Smooth muscle cell (in vitro differentiated cells): ENCODE measurements around the gene METTL16. TPM values are rescaled to one million over a fixed set of nuclear protein-coding genes. Genes with fewer than 3 reads are reported as not detected.
"Not testable (repeated sequence)": the region's sequence is repeated elsewhere in the genome, so short reads cannot be mapped to it uniquely, and the experiment has no call there.

Experiments
- DNase-seq: peaks from one replicate; lab custom pipeline; 2025; ENCODE audit not compliant: unreplicated experiment; lab: John Stamatoyannopoulos, UW
- H2AFZ ChIP-seq: fragments of 200-600 bp; sonication (generic); 2 replicates; pipeline ENCODE4 v1.6.0; 2016; ENCODE audit warnings: antibody characterized with exemption, low read depth, mild to moderate bottlenecking
- H3F3A ChIP-seq: fragments of 200-600 bp; sonication (generic); 2 replicates; pipeline ENCODE4 v1.6.0; 2017; ENCODE audit warnings: antibody characterized with exemption, low read depth
- H3K27ac ChIP-seq: fragments of 200-600 bp; sonication (generic); 2 replicates; pipeline ENCODE4 v1.5.1; 2016; ENCODE audit warnings: low read depth, mild to moderate bottlenecking
- H3K27me3 ChIP-seq: fragments of 200-600 bp; sonication (generic); 2 replicates; pipeline ENCODE4 v1.6.1; 2016; ENCODE audit warnings: low read depth, mild to moderate bottlenecking
- H3K36me3 ChIP-seq: fragments of 200-600 bp; sonication (generic); 2 replicates; pipeline ENCODE4 v1.5.1; 2016; ENCODE audit warnings: low read depth
- H3K4me1 ChIP-seq: fragments of 200-600 bp; sonication (generic); 2 replicates; pipeline ENCODE4 v1.5.1; 2016; ENCODE audit warnings: low read depth
- H3K4me2 ChIP-seq: fragments of 200-600 bp; sonication (generic); 2 replicates; pipeline ENCODE4 v1.6.0; 2016; ENCODE audit warnings: mild to moderate bottlenecking
- H3K4me3 ChIP-seq: fragments of 200-600 bp; sonication (generic); 2 replicates; pipeline ENCODE4 v1.5.1; 2016; ENCODE audit warnings: mild to moderate bottlenecking
- H3K79me2 ChIP-seq: fragments of 200-600 bp; sonication (generic); 2 replicates; pipeline ENCODE4 v1.6.0; 2016; ENCODE audit warnings: low read depth, mild to moderate bottlenecking
- H3K9ac ChIP-seq: fragments of 200-600 bp; sonication (generic); 2 replicates; pipeline ENCODE4 v1.6.0; 2016; ENCODE audit warnings: low read depth
- H3K9me3 ChIP-seq: fragments of 200-600 bp; sonication (generic); replicated peaks from 2 replicates; pipeline ENCODE4 v1.5.1; 2016; ENCODE audit warnings: low read depth
- H4K20me1 ChIP-seq: fragments of 200-600 bp; sonication (generic); 2 replicates; pipeline ENCODE4 v1.6.0; 2016; ENCODE audit warnings: low read depth
- WGBS: methylation state at CpG from one replicate; pipeline ENCODE4 v1.1.7; 2016; ENCODE audit warnings: low lambda C conversion rate; 5-methylcytosine and 5-hydroxymethylcytosine counted together
- polyA plus RNA-seq: library from polyadenylated mRNA; unstranded; fragments of >200 nt; fragmentation: Nextera tagmentation; extraction: Ambion mirVana; gene quantifications from 2 replicates; pipeline ENCODE4 v1.2.1, GENCODE V29; 2016
- total RNA-seq: library from RNA; depleted of rRNA; stranded (reverse); fragments of >200 nt; gene quantifications from 2 replicates; pipeline ENCODE4 v1.2.3, GENCODE V29; 2014
- TF ChIP-seq, protein P1 (sequence below): fragments of 200-600 bp; sonication (generic); IDR thresholded peaks from 2 replicates; pipeline ENCODE4 v1.5.1; 2017; ENCODE audit warnings: borderline replicate concordance, mild to moderate bottlenecking, antibody characterized with exemption; ENCODE audit not compliant: insufficient read depth, poor library complexity, severe bottlenecking

METTL16 gene
- total and polyA plus RNA-seq, 2 experiments from 2014 or later: 16.8 to 27.4 TPM

GRCh38 chr17:2487306-2487705 is 24.4 kb downstream of the METTL16 start:
- no peak overlapping the region for H3K27ac ChIP-seq
- WGBS: 72% methylated on average over 6 of the region's 6 CpGs
- no peaks in the 10 kb centered on the region for H3K9me3 ChIP-seq

GRCh38 chr17:2486709-2487108 is 25.0 kb downstream of the METTL16 start:
- H3F3A ChIP-seq, H3K9me3 ChIP-seq, H3K4me2 ChIP-seq, H3K27ac ChIP-seq, H3K9ac ChIP-seq, H2AFZ ChIP-seq, H3K27me3 ChIP-seq, DNase-seq, H3K4me3 ChIP-seq, H3K36me3 ChIP-seq: not testable (repeated sequence)
- peaks cover 12% of the 10 kb centered on the region for H3K4me1 ChIP-seq
- H4K20me1 ChIP-seq: peaks cover 84% of the 10 kb centered on the region
- 95% methylated on average over 4 of the region's 4 CpGs for WGBS
- H3K79me2 ChIP-seq: peaks cover 31% of the 10 kb centered on the region

More at GRCh38 chr17:2487306-2487705, 24.4 kb downstream of the METTL16 start:
- TF ChIP-seq, protein P1, sequence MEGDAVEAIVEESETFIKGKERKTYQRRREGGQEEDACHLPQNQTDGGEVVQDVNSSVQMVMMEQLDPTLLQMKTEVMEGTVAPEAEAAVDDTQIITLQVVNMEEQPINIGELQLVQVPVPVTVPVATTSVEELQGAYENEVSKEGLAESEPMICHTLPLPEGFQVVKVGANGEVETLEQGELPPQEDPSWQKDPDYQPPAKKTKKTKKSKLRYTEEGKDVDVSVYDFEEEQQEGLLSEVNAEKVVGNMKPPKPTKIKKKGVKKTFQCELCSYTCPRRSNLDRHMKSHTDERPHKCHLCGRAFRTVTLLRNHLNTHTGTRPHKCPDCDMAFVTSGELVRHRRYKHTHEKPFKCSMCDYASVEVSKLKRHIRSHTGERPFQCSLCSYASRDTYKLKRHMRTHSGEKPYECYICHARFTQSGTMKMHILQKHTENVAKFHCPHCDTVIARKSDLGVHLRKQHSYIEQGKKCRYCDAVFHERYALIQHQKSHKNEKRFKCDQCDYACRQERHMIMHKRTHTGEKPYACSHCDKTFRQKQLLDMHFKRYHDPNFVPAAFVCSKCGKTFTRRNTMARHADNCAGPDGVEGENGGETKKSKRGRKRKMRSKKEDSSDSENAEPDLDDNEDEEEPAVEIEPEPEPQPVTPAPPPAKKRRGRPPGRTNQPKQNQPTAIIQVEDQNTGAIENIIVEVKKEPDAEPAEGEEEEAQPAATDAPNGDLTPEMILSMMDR: no peak
- H3K27me3 ChIP-seq: no peaks in the 10 kb centered on the region
- H4K20me1 ChIP-seq: peaks cover 80% of the 10 kb centered on the region
- no peak overlapping the region for H3K4me3 ChIP-seq
- no peak overlapping the region for H3K9ac ChIP-seq
- DNase-seq: no peak
- peaks cover 31% of the 10 kb centered on the region for H3K79me2 ChIP-seq
- peaks cover 12% of the 10 kb centered on the region for H3K4me1 ChIP-seq
- H3K36me3 ChIP-seq: no peaks in the 10 kb centered on the region
- no peak overlapping the region for H3K4me2 ChIP-seq
- H2AFZ ChIP-seq: no peak overlapping the region
- H3F3A ChIP-seq: no peaks in the 10 kb centered on the region

DNA sequence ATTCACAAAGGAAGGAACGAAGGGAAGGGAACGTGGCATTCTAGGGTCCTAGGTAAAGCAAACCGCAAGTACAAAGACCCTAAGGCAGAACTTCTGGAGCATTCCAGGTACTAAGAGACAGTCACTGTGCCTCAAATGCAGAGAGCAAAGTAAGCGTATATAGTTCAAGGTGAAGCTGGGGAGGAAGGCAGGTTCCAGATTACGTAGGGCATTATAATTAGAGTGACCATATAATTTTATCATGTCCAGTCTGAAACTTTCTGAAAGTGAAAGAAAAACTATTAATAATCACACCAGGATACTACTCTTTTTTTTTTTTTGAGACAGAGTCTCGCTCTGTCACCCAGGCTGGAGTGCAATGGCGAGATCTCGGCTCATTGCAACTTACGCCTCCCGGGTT is 25.7 kb downstream of the METTL16 start:
- Histone ChIP-seq H3K4me2 (no peak overlapping the region), H3K9ac (no peak overlapping the region), H3K27ac (no peak overlapping the region), H3F3A (no peaks in the 10 kb centered on the region), H3K9me3 (no peaks in the 10 kb centered on the region), H2AFZ (no peak overlapping the region), H3K4me1 (peaks cover 8% of the 10 kb centered on the region), H3K27me3 (no peaks in the 10 kb centered on the region), H3K36me3 (no peaks in the 10 kb centered on the region), H3K4me3 (no peak overlapping the region), H4K20me1 (peaks cover 91% of the 10 kb centered on the region), H3K79me2 (peaks cover 31% of the 10 kb centered on the region)
- DNase-seq: no peak
- TF ChIP-seq, protein P1: no peak
- whole genome bisulfite sequencing: 92% methylated on average over 10 of the region's 10 CpGs

- Histone ChIP-seq H3K79me2 (peaks cover 31% of the 10 kb centered on the region), H3K4me1 (peaks cover 5% of the 10 kb centered on the region), H3K9me3 (no peaks in the 10 kb centered on the region), H2AFZ (no peak overlapping the region), H3K4me3 (no peak overlapping the region), H3K27ac (no peak overlapping the region), H3F3A (no peaks in the 10 kb centered on the region), H3K36me3 (no peaks in the 10 kb centered on the region), H3K9ac (no peak overlapping the region), H3K27me3 (no peaks in the 10 kb centered on the region), H3K4me2 (no peak overlapping the region), H4K20me1 (peaks cover 94% of the 10 kb centered on the region)
- TF ChIP-seq, protein P1: no peak
- DNase-seq: no peak
- 96% methylated on average over 5 of the region's 5 CpGs for WGBS
These were observed 26.1 kb downstream of the METTL16 start for GRCh38 chr17:2485543-2485942.
